K562 (cell line): ENCODE data around the gene AUNIP. TPM values are rescaled to one million over a fixed set of nuclear protein-coding genes. Genes with fewer than 3 reads are reported as not detected.

Experiments used
- AFF4 ChIP-seq: sonication (generic); formaldehyde crosslinking; IDR thresholded peaks from 2 replicates; pipeline ENCODE4 v1.8.0; 2023; ENCODE audit warnings: mild to moderate bottlenecking, missing genetic modification reagents
- ARID4B ChIP-seq: sonication (generic); formaldehyde crosslinking; IDR thresholded peaks from 2 replicates; pipeline ENCODE4 v1.8.0; 2022; ENCODE audit warnings: mild to moderate bottlenecking, missing genetic modification reagents
- CEBPB ChIP-seq: fragments of 450-650 bp; IDR thresholded peaks from 2 replicates; pipeline ENCODE4 v1.6.1; 2016; ENCODE audit warnings: missing genetic modification characterization, missing compliant biosample characterization
- E2F3 ChIP-seq: fragments of 250-450 bp; sonication (Bioruptor Pico); IDR thresholded peaks from 2 replicates; pipeline ENCODE4 v1.4.0; 2020; ENCODE audit warnings: mild to moderate bottlenecking
- ELF1 ChIP-seq: fragments of 200-800 bp; sonication (Bioruptor generic); IDR thresholded peaks from 2 replicates; pipeline ENCODE4 v1.6.1; 2016; ENCODE audit warnings: missing genetic modification characterization, missing compliant biosample characterization
- HDAC1 ChIP-seq, 2 experiments: fragments of 450-650 bp; IDR thresholded peaks; 2 replicates each; pipeline ENCODE4 v1.6.1; 2016 to 2017; ENCODE audit warnings: inconsistent platforms in 1 of 2, mild to moderate bottlenecking in 1 of 2, moderate library complexity in 1 of 2
- KAT7 ChIP-seq: sonication (generic); formaldehyde crosslinking; IDR thresholded peaks from 2 replicates; pipeline ENCODE4 v1.8.0; 2022; ENCODE audit warnings: missing genetic modification reagents, mild to moderate bottlenecking, borderline replicate concordance
- LCOR ChIP-seq: sonication (generic); formaldehyde crosslinking; IDR thresholded peaks from 2 replicates; pipeline ENCODE4 v1.8.0; 2022; ENCODE audit warnings: mild to moderate bottlenecking, missing genetic modification reagents
- MCM5 ChIP-seq: fragments of 450-650 bp; IDR thresholded peaks from 2 replicates; pipeline ENCODE4 v1.6.1; 2016; ENCODE audit warnings: low read depth
- MTF1 ChIP-seq: fragments of 250-450 bp; sonication (Bioruptor Pico); IDR thresholded peaks from 2 replicates; pipeline ENCODE4 v1.9.0; 2021; ENCODE audit warnings: moderate library complexity, mild to moderate bottlenecking, inconsistent platforms, borderline replicate concordance
- NBN ChIP-seq: fragments of 450-650 bp; IDR thresholded peaks from 2 replicates; pipeline ENCODE4 v1.6.1; 2016; ENCODE audit warnings: low read depth, mild to moderate bottlenecking
- PHF21A ChIP-seq: fragments of 450-650 bp; IDR thresholded peaks from 2 replicates; pipeline ENCODE4 v1.6.1; 2017; ENCODE audit warnings: low read depth, borderline replicate concordance
- PML ChIP-seq: IDR thresholded peaks from 2 replicates; pipeline ENCODE4 v1.6.1; 2012; ENCODE audit warnings: low read length, inconsistent platforms
- POLR2A ChIP-seq: fragments of 450-650 bp; conservative IDR thresholded peaks from 2 replicates; pipeline ENCODE4 v1.6.1; 2016
- SIN3B ChIP-seq: fragments of 450-650 bp; IDR thresholded peaks from 2 replicates; pipeline ENCODE4 v1.6.1; 2017; ENCODE audit warnings: low read depth, mild to moderate bottlenecking, moderate library complexity
- SMAD3 ChIP-seq: fragments of 450-650 bp; formaldehyde crosslinking; conservative IDR thresholded peaks from 2 replicates; pipeline ENCODE4 v1.4.0; 2020; ENCODE audit warnings: mild to moderate bottlenecking
- SMARCA4 ChIP-seq: fragments of 450-650 bp; IDR thresholded peaks from 2 replicates; pipeline ENCODE4 v1.6.1; 2016
- TCF7 ChIP-seq: sonication (generic); IDR thresholded peaks from 2 replicates; pipeline ENCODE4 v1.6.1; 2016; ENCODE audit warnings: antibody characterized with exemption, borderline replicate concordance
- ZBTB2 ChIP-seq: fragments of 450-650 bp; IDR thresholded peaks from 2 replicates; pipeline ENCODE4 v1.6.1; 2016; ENCODE audit warnings: antibody characterized with exemption
- ZNF232 ChIP-seq: sonication (generic); formaldehyde crosslinking; IDR thresholded peaks from 2 replicates; pipeline ENCODE4 v1.8.0; 2022; ENCODE audit warnings: mild to moderate bottlenecking, missing genetic modification reagents
- ZNF668 ChIP-seq: fragments of 250-450 bp; sonication (Bioruptor Pico); IDR thresholded peaks from 2 replicates; pipeline ENCODE4 v1.8.0; 2022; ENCODE audit warnings: mild to moderate bottlenecking, inconsistent platforms
- ZNF785 ChIP-seq: fragments of 250-450 bp; sonication (Bioruptor Pico); IDR thresholded peaks from 2 replicates; pipeline ENCODE4 v1.4.0; 2020; ENCODE audit warnings: mild to moderate bottlenecking
- polyA plus RNA-seq, 8 experiments: library from polyadenylated mRNA; depleted of rRNA in 4 of 8; stranded (reverse) in 5 of 8; unstranded in 3 of 8; fragments of >200 nt; fragmentation: Nextera tagmentation in 2 of 8; fragmentation: Illumina TruSeq in 1 of 8; extraction: Ambion mirVana in 2 of 8; extraction: Trizol in 1 of 8; gene quantifications; 2 replicates each; pipeline versions ENCODE4 v1.2.1 to v1.2.3, GENCODE V29; 2011 to 2014; ENCODE audit warnings: inconsistent platforms in 1 of 8, missing spikeins in 1 of 8
- total RNA-seq, 7 experiments: library from RNA; depleted of rRNA in 6 of 7; stranded (reverse); fragments of >200 nt in 6 of 7; fragmentation: Illumina TruSeq in 2 of 7; extraction: Trizol in 2 of 7; gene quantifications; 2 replicates each; pipeline versions ENCODE4 v1.2.1 to v1.2.3, GENCODE V29; 2011 to 2021; ENCODE audit warnings: low replicate concordance in 1 of 7

AUNIP gene
- total and polyA plus RNA-seq, 9 of the 15 experiments (the other 6 are each of a cell fraction or from before 2014, with no cell fraction given) = 12.1 to 53.8 (median 47.1) TPM

GRCh38 chr1:25904943-25905679, 45.9 kb upstream of the AUNIP start (continued):
- TF ChIP-seq NBN (no peak), HDAC1 (IDR thresholded peaks at IDR 0.05) (peak in 1 of 2 experiments; percentile 5; a peak in 1 of 4 replicates), PML (peak; percentile 28; the same call in 1 of the 2 replicates), SMARCA4 (no peak), ZBTB2 (no peak), POLR2A (no peak), LCOR (CRISPR knock-in tag) (peak; percentile 17; the same call in 1 of the 2 replicates), E2F3 (CRISPR knock-in tag) (no peak), SMAD3 (CRISPR knock-in tag) (no peak), MCM5 (no peak), ELF1 (tag) (peak; percentile 49; the same call in 1 of the 2 replicates), CEBPB (tag) (peak; percentile 33), KAT7 (no peak), PHF21A (peak; percentile 75; the same call in 1 of the 2 replicates), MTF1 (no peak), SIN3B (no peak), TCF7 (no peak), ZNF785 (CRISPR knock-in tag) (no peak), ZNF668 (no peak), ARID4B (CRISPR knock-in tag) (no peak), AFF4 (CRISPR knock-in tag) (no peak), ZNF232 (CRISPR knock-in tag) (no peak)
